ENCODE results near the gene TEX29. TPM values are rescaled to one million over a fixed set of nuclear protein-coding genes. Genes with fewer than 3 reads are reported as not detected.

Gene TEX29
- total RNA-seq, 1 experiment from 2014 or later, result 0.33 TPM

DNA sequence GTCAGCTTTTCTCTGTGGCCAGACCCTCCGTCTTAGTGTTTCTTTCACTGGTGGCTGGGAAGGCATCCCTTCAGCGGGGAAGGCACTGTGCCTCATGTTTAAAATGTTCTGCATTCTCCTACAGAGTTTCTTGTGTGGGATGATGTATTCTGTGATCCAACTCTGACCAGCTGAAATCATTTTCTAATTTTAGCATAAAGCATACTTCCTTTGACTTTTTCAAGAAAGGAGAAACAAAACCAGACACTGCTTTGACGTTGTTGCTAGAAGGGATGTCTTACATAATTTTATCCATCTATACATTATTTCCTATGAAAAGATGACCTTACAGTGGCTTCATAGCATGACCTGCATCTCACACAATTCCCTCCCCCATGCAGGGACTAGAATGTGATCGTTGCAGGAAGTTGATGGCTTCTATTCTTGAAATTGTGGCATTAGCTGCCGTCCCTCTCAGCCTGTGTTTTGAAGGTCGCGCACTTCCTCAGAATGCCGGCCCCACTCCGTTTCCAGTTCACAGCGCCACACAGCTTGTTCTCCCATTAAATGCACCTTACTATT lies 38.6 kb upstream of the TEX29 start:
- Histone ChIP-seq H4K8ac (replicated peaks; ENCODE audit: insufficient read length, low read depth, low read length) (no peak overlapping the region), H3K56ac (ENCODE audit: insufficient read length, low read depth, low read length) (no peak overlapping the region), H2BK20ac (ENCODE audit: low read depth, low read length, poor library complexity, severe bottlenecking) (no peak overlapping the region), H3K4me2 (ENCODE audit: insufficient read depth, insufficient read length, low read length) (no peak overlapping the region), H4K20me1 (ENCODE audit: control insufficient read depth, insufficient read depth, insufficient read length) (no peaks in the 10 kb centered on the region), H3K27ac (ENCODE audit: insufficient read length, low read depth, low read length) (no peak overlapping the region), H2AK5ac (ENCODE audit: insufficient read length, low read length) (no peak overlapping the region), H2AFZ (ENCODE audit: low read length) (no peak overlapping the region), H4K5ac (ENCODE audit: insufficient read length, low read depth, low read length) (no peak overlapping the region), H3K79me2 (ENCODE audit: insufficient read depth, low read length) (no peaks in the 10 kb centered on the region), H3K18ac (ENCODE audit: insufficient read length, low read depth, low read length) (no peak overlapping the region), H3K4ac (ENCODE audit: low read depth, low read length) (no peak overlapping the region), H3K4me1 (ENCODE audit: insufficient read depth, low read length) (no peaks in the 10 kb centered on the region), H3K23ac (ENCODE audit: insufficient read length, low read depth, low read length) (no peak overlapping the region), H3K9ac (ENCODE audit: extremely low read depth, insufficient read length, low read length) (no peak overlapping the region), H3K27me3 (ENCODE audit: insufficient read depth, low read length) (no peaks in the 10 kb centered on the region), H3T11ph (ENCODE audit: low read length) (no peak overlapping the region), H3K14ac (ENCODE audit: insufficient read depth, low read length) (no peak overlapping the region), H3K9me3 (ENCODE audit: control insufficient read depth, low read depth, low read length) (no peaks in the 10 kb centered on the region), H3K79me1 (ENCODE audit: insufficient read depth, low read depth, low read length, poor library complexity, severe bottlenecking) (no peaks in the 10 kb centered on the region), H3K23me2 (ENCODE audit: insufficient read length, low read depth, low read length, poor library complexity, severe bottlenecking) (no peaks in the 10 kb centered on the region), H2BK120ac (ENCODE audit: low read depth, low read length, poor library complexity, severe bottlenecking) (no peak overlapping the region), H4K91ac (ENCODE audit: insufficient read length, low read depth, low read length) (no peak overlapping the region), H2BK15ac (ENCODE audit: low read depth, low read length) (no peak overlapping the region), H2BK12ac (ENCODE audit: insufficient read length, low read depth, low read length) (no peak overlapping the region), H2BK5ac (ENCODE audit: insufficient read length, low read length) (no peak overlapping the region)
- no peak for TF ChIP-seq CTCF (conservative IDR thresholded peaks at IDR 0.05)
- H3K9me3 Mint-ChIP-seq, result no peaks in the 10 kb centered on the region
- no peak overlapping the region; a peak in 1 of 5 replicates for H3K4me3 Mint-ChIP-seq
- no CpG with 5 or more reads among the region's 10 CpGs for WGBS (ENCODE audit: extremely low coverage, insufficient read length, low lambda C conversion rate)
- H3K27me3 Mint-ChIP-seq (ENCODE audit: low read depth), result no peaks in the 10 kb centered on the region; the same call in 1 of the 2 replicates
- H3K36me3 Mint-ChIP-seq (ENCODE audit: insufficient read depth in 1 of 3, low read depth in 3 of 3), result peaks cover 27 to 78% (median 74%) of the 10 kb centered on the region in 3 experiments; a peak in 6 of 7 replicates
- H3K4me1 Mint-ChIP-seq, result no peaks in the 10 kb centered on the region
- no peak for DNase-seq
- no peak overlapping the region for H3K27ac Mint-ChIP-seq
